ENCODE data around the gene CACNA1S. TPM values are rescaled to one million over a fixed set of nuclear protein-coding genes. Genes with fewer than 3 reads are reported as not detected.
A peak's percentile ranks its signal among the peaks of the same experiment; 100 is the strongest.

CACNA1S gene
- total RNA-seq, 1 experiment from 2014 or later, result 0.02 TPM

DNA sequence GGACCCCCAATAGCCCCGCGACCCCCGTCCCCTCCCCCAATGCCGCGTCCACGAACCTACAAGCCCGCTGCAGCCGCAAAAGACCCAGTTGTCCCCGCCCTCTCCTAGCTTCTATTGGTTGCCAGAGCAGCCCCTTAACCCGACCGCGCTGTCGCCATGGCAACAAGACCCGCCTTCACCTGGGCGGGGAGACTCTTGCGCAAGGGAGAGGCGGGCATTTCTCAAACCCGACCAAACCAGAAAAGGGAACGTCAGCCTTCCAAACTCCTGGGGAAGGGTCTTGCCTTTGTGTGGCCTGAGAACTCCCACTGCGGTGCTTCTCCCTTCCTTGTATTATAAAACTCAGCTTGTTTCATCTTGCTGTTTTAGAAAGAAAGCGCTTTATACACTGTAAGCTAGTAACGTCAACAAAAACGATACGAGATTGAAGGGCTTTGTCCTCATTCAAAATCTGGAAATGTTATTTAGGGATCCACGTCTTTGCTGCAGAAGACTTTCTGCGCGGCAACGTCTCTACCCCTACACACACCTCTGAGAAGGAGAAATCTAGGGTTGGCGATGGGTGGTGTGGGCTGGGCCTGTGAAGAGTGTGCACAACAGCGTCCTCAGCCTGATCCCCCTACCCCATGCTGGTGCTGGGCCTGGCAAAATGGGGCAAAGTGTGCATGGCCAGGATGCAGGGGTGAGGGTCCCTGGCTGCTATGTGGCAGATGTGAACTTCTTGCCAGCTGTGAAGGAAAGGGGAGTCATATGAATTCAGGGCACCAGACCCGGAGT lies 42.4 kb upstream of the CACNA1S start, which contains the start of gene TMEM9:
Gene TMEM9, minus strand, starts transcription at position 86 of the 777 bp plus-strand sequence. CDS start 551 bp downstream, outside the sequence.
- H3K9me3 Mint-ChIP-seq, result peaks cover 3% of the 10 kb centered on the region; the same call in 1 of the 2 replicates
- TF ChIP-seq ELF4 (CRISPR knock-in tag; IDR thresholded peaks at IDR 0.05; ENCODE audit: low read depth) (no peak), OVOL2 (CRISPR knock-in tag; IDR thresholded peaks at IDR 0.05; ENCODE audit: borderline replicate concordance) (no peak), NFYB (CRISPR knock-in tag; conservative IDR thresholded peaks at IDR 0.05; ENCODE audit: low read depth) (peak; percentile 84), FOXP1 (CRISPR knock-in tag; IDR thresholded peaks at IDR 0.05; ENCODE audit: borderline replicate concordance) (no peak), SP1 (CRISPR knock-in tag; conservative IDR thresholded peaks at IDR 0.05) (peak; percentile 72), ETV6 (CRISPR knock-in tag; IDR thresholded peaks at IDR 0.05) (0 out of 2 replicates have a peak, but pooled peaks have one; percentile 40), SOX15 (CRISPR knock-in tag; IDR thresholded peaks at IDR 0.05) (no peak), GABPB1 (CRISPR knock-in tag; IDR thresholded peaks at IDR 0.05) (0 out of 2 replicates have a peak, but pooled peaks have one; percentile 6)
- TF ChIP-seq, protein P1, sequence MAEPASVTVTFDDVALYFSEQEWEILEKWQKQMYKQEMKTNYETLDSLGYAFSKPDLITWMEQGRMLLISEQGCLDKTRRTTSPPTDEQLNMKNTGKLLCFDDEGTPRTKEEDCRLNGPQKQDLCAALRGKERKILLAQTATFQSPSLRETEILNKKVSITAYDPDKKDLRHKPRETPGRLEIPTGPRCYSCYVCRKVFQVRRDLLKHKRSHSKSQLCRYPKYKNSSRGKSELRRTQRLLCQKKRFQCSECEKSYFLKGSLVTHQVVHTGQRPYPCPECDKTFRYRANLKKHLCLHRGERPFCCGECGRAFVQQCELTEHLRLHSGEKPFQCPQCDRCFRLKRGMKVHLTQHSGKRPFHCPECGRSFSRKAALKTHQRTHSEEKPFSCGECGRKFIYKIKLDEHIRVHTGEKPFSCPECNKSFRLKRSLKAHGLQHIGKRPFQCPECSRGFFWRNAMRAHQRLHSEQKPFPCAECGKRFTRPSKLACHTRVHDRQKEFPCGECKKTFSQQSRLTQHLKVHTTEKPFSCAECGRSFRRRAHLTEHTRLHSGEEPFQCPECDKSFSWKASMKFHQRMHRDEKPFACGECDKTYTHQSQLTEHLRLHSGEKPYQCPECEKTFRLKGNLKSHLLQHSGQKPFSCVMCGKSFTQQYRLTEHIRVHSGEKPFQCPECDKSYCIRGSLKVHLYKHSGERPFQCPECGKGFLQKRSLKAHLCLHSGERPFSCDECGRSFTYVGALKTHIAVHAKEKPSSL (CRISPR knock-in tag; conservative IDR thresholded peaks at IDR 0.05), result no peak
- peak; percentile 99 for DNase-seq (ENCODE audit: low spot score)
- H3K4me3 Mint-ChIP-seq, result peak within 1 kb of the TSS; percentile 95
- 0 out of 2 replicates have a peak, but pooled peaks cover 2% of the 10 kb centered on the region for H3K27me3 Mint-ChIP-seq (ENCODE audit: low read depth)
- peaks cover 17% of the 10 kb centered on the region for H3K4me1 Mint-ChIP-seq
- H3K27ac Mint-ChIP-seq, result peak within 1 kb of the TSS; percentile 93
- peak; percentile 92 for ATAC-seq
- CTCF ChIA-PET, result interaction anchor here (0.6 to 1.7 kb wide), 24 partner anchors 12 to 555 kb away, joined by 3 to 10 read pairs (median 4); partner anchors contain the start of gene ASCL5
- H3K36me3 Mint-ChIP-seq, result peaks cover 28% of the 10 kb centered on the region
- POLR2A ChIA-PET, result interaction anchor here (0.5 to 2.3 kb wide), 9 partner anchors 13 to 1068 kb away, joined by 3 to 7 read pairs (median 3); no protein-coding TSS in a partner anchor

DNA sequence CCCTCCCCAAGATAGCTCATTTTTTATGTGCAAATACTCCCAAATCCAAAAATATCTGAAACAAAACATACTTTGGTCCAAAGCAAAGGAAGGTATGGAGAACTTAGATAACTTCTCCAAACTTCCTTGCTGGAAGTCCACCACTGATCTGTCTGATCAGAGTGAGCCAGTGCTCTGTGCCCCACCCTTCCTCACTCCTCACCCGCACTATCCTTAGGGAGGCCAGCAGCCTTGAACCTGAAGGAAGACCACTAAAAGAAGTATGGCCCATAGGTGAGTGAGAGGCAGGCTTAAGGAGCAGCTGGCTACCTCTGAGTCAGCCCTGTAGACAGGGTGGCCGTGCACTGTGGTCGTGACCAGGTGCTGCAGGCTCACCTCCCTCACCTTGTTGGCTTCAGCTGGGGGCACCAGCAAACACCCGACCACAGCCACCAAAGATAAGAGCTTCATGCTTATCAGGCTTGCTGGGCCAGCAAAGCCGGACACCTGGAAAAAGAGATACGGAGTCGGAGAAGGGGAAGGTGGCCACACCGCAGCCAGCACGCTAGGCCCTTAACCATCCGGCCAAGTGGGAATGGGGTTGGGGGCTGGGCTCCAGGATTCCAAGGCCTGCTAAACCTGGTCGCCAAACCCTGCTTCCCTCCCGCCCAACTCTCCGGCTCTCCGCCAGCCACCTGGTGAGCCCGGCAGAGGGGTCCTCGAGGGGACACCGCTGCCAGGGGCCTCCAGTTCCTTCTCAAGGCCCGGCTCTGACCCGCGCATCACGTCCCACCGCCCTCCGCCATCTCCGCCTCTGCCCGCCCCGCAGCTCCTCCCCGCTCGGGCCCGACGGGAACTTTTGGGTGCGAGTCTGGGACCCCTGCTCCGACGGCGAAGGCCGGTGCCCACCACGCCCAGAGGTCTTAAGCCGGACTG lies 41.5 kb upstream of the CACNA1S start:
- H3K4me3 Mint-ChIP-seq, result peak overlapping the region; percentile 95
- H3K27me3 Mint-ChIP-seq (ENCODE audit: low read depth), result 0 out of 2 replicates have a peak, but pooled peaks cover 2% of the 10 kb centered on the region
- peaks cover 37% of the 10 kb centered on the region for H3K36me3 Mint-ChIP-seq
- ChIA-PET POLR2A (interaction anchor here (0.5 to 2.3 kb wide), 10 partner anchors 14 to 1069 kb away, joined by 3 to 7 read pairs (median 4); no protein-coding TSS in a partner anchor), CTCF (interaction anchor here (0.6 to 1.7 kb wide), 23 partner anchors 11 to 556 kb away, joined by 3 to 10 read pairs (median 4); partner anchors contain the start of gene ASCL5)
- no peak overlapping the region for H3K27ac Mint-ChIP-seq
- H3K4me1 Mint-ChIP-seq, result peaks cover 17% of the 10 kb centered on the region
- H3K9me3 Mint-ChIP-seq, result peaks cover 3% of the 10 kb centered on the region; the same call in 1 of the 2 replicates
- peak; percentile 71 for ATAC-seq
- TF ChIP-seq, protein P2, sequence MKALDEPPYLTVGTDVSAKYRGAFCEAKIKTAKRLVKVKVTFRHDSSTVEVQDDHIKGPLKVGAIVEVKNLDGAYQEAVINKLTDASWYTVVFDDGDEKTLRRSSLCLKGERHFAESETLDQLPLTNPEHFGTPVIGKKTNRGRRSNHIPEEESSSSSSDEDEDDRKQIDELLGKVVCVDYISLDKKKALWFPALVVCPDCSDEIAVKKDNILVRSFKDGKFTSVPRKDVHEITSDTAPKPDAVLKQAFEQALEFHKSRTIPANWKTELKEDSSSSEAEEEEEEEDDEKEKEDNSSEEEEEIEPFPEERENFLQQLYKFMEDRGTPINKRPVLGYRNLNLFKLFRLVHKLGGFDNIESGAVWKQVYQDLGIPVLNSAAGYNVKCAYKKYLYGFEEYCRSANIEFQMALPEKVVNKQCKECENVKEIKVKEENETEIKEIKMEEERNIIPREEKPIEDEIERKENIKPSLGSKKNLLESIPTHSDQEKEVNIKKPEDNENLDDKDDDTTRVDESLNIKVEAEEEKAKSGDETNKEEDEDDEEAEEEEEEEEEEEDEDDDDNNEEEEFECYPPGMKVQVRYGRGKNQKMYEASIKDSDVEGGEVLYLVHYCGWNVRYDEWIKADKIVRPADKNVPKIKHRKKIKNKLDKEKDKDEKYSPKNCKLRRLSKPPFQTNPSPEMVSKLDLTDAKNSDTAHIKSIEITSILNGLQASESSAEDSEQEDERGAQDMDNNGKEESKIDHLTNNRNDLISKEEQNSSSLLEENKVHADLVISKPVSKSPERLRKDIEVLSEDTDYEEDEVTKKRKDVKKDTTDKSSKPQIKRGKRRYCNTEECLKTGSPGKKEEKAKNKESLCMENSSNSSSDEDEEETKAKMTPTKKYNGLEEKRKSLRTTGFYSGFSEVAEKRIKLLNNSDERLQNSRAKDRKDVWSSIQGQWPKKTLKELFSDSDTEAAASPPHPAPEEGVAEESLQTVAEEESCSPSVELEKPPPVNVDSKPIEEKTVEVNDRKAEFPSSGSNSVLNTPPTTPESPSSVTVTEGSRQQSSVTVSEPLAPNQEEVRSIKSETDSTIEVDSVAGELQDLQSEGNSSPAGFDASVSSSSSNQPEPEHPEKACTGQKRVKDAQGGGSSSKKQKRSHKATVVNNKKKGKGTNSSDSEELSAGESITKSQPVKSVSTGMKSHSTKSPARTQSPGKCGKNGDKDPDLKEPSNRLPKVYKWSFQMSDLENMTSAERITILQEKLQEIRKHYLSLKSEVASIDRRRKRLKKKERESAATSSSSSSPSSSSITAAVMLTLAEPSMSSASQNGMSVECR (CRISPR knock-in tag; IDR thresholded peaks at IDR 0.05; ENCODE audit: borderline replicate concordance), result no peak; the same call in 1 of the 2 replicates
- no peak for TF ChIP-seq ESRRA (CRISPR knock-in tag; IDR thresholded peaks at IDR 0.05; ENCODE audit: borderline replicate concordance)
- TF ChIP-seq, protein P3, sequence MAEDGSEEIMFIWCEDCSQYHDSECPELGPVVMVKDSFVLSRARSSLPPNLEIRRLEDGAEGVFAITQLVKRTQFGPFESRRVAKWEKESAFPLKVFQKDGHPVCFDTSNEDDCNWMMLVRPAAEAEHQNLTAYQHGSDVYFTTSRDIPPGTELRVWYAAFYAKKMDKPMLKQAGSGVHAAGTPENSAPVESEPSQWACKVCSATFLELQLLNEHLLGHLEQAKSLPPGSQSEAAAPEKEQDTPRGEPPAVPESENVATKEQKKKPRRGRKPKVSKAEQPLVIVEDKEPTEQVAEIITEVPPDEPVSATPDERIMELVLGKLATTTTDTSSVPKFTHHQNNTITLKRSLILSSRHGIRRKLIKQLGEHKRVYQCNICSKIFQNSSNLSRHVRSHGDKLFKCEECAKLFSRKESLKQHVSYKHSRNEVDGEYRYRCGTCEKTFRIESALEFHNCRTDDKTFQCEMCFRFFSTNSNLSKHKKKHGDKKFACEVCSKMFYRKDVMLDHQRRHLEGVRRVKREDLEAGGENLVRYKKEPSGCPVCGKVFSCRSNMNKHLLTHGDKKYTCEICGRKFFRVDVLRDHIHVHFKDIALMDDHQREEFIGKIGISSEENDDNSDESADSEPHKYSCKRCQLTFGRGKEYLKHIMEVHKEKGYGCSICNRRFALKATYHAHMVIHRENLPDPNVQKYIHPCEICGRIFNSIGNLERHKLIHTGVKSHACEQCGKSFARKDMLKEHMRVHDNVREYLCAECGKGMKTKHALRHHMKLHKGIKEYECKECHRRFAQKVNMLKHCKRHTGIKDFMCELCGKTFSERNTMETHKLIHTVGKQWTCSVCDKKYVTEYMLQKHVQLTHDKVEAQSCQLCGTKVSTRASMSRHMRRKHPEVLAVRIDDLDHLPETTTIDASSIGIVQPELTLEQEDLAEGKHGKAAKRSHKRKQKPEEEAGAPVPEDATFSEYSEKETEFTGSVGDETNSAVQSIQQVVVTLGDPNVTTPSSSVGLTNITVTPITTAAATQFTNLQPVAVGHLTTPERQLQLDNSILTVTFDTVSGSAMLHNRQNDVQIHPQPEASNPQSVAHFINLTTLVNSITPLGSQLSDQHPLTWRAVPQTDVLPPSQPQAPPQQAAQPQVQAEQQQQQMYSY (CRISPR knock-in tag; IDR thresholded peaks at IDR 0.05), result peak; percentile 31; the same call in 1 of the 2 replicates
- TF ChIP-seq GABPB1 (CRISPR knock-in tag; IDR thresholded peaks at IDR 0.05), result 0 out of 2 replicates have a peak, but pooled peaks have one; percentile 17
- no peak for TF ChIP-seq ZNF232 (CRISPR knock-in tag; IDR thresholded peaks at IDR 0.05)
- peak; percentile 38; the same call in 1 of the 2 replicates for TF ChIP-seq RELA (CRISPR knock-in tag; IDR thresholded peaks at IDR 0.05; ENCODE audit: borderline replicate concordance)
- TF ChIP-seq, protein P4, sequence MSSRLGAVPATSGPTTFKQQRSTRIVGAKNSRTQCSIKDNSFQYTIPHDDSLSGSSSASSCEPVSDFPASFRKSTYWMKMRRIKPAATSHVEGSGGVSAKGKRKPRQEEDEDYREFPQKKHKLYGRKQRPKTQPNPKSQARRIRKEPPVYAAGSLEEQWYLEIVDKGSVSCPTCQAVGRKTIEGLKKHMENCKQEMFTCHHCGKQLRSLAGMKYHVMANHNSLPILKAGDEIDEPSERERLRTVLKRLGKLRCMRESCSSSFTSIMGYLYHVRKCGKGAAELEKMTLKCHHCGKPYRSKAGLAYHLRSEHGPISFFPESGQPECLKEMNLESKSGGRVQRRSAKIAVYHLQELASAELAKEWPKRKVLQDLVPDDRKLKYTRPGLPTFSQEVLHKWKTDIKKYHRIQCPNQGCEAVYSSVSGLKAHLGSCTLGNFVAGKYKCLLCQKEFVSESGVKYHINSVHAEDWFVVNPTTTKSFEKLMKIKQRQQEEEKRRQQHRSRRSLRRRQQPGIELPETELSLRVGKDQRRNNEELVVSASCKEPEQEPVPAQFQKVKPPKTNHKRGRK (CRISPR knock-in tag; IDR thresholded peaks at IDR 0.05; ENCODE audit: borderline replicate concordance), result no peak
- TF ChIP-seq, protein P5, sequence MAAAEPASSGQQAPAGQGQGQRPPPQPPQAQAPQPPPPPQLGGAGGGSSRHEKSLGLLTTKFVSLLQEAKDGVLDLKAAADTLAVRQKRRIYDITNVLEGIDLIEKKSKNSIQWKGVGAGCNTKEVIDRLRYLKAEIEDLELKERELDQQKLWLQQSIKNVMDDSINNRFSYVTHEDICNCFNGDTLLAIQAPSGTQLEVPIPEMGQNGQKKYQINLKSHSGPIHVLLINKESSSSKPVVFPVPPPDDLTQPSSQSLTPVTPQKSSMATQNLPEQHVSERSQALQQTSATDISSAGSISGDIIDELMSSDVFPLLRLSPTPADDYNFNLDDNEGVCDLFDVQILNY (CRISPR knock-in tag; IDR thresholded peaks at IDR 0.05), result no peak
- TF ChIP-seq ZNF423 (CRISPR knock-in tag; IDR thresholded peaks at IDR 0.05), result 0 out of 2 replicates have a peak, but pooled peaks have one; percentile 10
- no peak for DNase-seq (ENCODE audit: low spot score)

Measured in WTC11 (cell line).